Ovary (tissue), 3 donors: ENCODE data around the gene LZIC.

Experiments
- POLR2A ChIP-seq: fragments of 450-650 bp; IDR thresholded peaks from one replicate; pipeline ENCODE4 v1.6.1; 2017; ENCODE audit warnings: antibody characterized with exemption, mild to moderate bottlenecking, moderate library complexity
- TF ChIP-seq, protein P1 (sequence below), 3 donors: fragments of 450-650 bp in 2 of 3; fragments of 200-600 bp in 1 of 3; IDR thresholded peaks; one replicate each; pipeline versions ENCODE4 v1.5.1 to v1.8.0; 2016 to 2022; ENCODE audit warnings: antibody characterized with exemption in 3 of 3, mild to moderate bottlenecking in 1 of 3
- donor health status: DM: no; HTN: no; CAD: no.

DNA sequence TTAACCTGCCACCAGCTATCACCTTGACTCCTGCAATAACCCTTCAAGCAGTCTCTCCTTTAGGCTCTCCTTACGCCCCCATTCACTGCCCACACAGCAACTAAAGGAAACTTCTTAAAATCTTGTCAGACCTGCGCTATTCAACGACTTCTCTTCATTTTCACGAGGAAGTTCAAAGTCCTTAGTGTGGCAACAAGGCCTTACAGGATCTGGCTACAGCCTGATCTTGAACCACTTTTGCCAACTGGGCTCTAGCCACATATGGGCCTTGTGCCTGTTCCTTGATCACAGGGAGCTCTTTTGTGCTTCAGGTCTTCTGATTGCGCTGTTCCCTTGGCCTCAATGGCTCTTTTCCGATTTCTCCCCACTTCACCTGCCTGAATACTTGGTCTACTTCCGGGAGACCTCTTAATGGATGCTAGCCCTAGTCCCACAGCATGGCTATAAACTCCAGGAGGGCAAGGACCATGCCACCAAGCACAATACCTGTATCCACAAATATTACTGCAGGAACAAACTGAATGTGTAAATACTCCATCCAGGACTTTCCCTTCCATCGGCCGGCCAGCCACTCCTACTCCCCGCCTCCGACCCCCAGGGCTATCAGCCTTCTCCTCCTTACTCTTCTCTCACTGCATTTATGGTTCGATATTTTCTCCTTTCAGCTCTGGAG, 30.8 kb downstream of the LZIC start:
- TF ChIP-seq, protein P1, sequence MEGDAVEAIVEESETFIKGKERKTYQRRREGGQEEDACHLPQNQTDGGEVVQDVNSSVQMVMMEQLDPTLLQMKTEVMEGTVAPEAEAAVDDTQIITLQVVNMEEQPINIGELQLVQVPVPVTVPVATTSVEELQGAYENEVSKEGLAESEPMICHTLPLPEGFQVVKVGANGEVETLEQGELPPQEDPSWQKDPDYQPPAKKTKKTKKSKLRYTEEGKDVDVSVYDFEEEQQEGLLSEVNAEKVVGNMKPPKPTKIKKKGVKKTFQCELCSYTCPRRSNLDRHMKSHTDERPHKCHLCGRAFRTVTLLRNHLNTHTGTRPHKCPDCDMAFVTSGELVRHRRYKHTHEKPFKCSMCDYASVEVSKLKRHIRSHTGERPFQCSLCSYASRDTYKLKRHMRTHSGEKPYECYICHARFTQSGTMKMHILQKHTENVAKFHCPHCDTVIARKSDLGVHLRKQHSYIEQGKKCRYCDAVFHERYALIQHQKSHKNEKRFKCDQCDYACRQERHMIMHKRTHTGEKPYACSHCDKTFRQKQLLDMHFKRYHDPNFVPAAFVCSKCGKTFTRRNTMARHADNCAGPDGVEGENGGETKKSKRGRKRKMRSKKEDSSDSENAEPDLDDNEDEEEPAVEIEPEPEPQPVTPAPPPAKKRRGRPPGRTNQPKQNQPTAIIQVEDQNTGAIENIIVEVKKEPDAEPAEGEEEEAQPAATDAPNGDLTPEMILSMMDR (IDR thresholded peaks at IDR 0.05): no peak
- TF ChIP-seq POLR2A: no peak
